Activated CD4-positive, alpha-beta T cell treated with anti-CD3 and anti-CD28 coated beads, Interleukin-2, amount 10 ng/mL, durations not matched to agents 7 days and 5 days (primary cell): Measurements from ENCODE around the gene SMTNL2. TPM values are rescaled to one million over a fixed set of nuclear protein-coding genes. Genes with fewer than 3 reads are reported as not detected.
A peak's percentile ranks its signal among the peaks of the same experiment; 100 is the strongest.

ENCODE experiments used
- CTCF ChIA-PET: fragments of 350-600 bp; sonication (Branson Sonifier 250); formaldehyde crosslinking; loops from one replicate; lab custom pipeline; 2021; ENCODE audit warnings: antibody characterized with exemption; lab: Charles Lee
- POLR2A ChIA-PET: fragments of 350-600 bp; sonication (Branson Sonifier 250); formaldehyde crosslinking; loops from one replicate; lab custom pipeline; 2021; ENCODE audit warnings: antibody characterized with exemption; lab: Charles Lee
- DNase-seq: peaks from one replicate; pipeline ENCODE4 v3.0.0-alpha.2; 2020
- H3K27ac Mint-ChIP-seq: one replicate; pipeline ENCODE4 v1.8.0; 2021; ENCODE audit warnings: mild to moderate bottlenecking, moderate library complexity, mixed read lengths
- H3K27me3 Mint-ChIP-seq: one replicate; pipeline ENCODE4 v1.8.0; 2021; ENCODE audit warnings: mixed read lengths
- H3K36me3 Mint-ChIP-seq: one replicate; pipeline ENCODE4 v1.8.0; 2021; ENCODE audit warnings: low read depth, mixed read lengths
- H3K4me1 Mint-ChIP-seq: one replicate; pipeline ENCODE4 v1.8.0; 2021; ENCODE audit warnings: mixed read lengths
- H3K4me3 Mint-ChIP-seq: one replicate; pipeline ENCODE4 v1.8.0; 2021; ENCODE audit warnings: mild to moderate bottlenecking, moderate library complexity, mixed read lengths
- H3K9me3 Mint-ChIP-seq: one replicate; pipeline ENCODE4 v1.8.0; 2021; ENCODE audit warnings: mixed read lengths
- total RNA-seq, 2 experiments: library from RNA; stranded (reverse); gene quantifications; one replicate each; pipeline ENCODE4 v1.2.3, GENCODE V29; 2021

The SMTNL2 gene
- total RNA-seq, 2 experiments from 2014 or later, result not detected

DNA sequence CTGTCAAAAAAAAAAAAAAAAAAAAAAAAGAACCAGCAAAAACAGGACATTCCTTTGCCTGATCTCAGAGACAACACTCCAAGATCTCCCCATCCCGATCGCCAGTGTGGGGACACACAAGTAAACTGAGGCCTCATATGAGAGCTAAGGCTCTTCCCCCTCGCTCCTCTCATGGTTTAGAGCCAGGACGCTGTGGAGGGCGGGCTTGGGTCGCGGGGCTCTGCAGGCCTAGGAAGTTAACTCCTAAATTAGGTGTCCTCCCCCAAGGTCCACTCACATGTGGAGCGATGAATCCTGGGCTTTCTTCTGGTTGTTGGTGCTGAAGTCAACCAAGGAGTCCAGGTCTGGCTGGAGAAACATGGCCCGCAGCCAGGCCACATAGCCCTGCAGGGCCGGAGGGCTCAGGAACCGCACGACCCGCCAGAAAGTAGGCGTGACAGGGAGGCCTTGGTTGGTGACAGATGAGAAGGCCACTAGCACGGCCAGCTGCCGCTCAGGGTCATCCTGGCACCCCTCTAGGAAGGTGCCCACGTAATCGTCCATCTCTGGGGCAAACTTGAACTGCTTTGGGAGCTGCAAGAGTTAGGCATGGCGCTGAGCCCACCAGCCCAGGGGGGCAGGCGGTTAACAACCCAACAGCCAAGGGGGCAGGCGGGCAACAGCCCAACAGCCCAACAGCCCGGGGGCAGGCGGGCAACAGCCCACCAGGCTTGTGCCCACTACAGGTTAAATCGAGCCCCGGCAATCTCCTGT, 34.4 kb upstream of the SMTNL2 start:
- Mint-ChIP-seq H3K4me1 (peaks cover 15% of the 10 kb centered on the region), H3K4me3 (no peak overlapping the region), H3K27ac (no peak overlapping the region), H3K36me3 (peaks cover 24% of the 10 kb centered on the region), H3K27me3 (no peaks in the 10 kb centered on the region), H3K9me3 (no peaks in the 10 kb centered on the region)
- no peak for DNase-seq
- ChIA-PET CTCF (interaction anchor here (0.6 to 1.3 kb wide), 2 partner anchors 10 to 350 kb away, joined by 3 read pairs; partner anchors contain the start of gene GGT6), POLR2A (interaction anchor here (0.6 kb wide), 1 partner anchor 160 kb away, joined by 5 read pairs; no protein-coding TSS in a partner anchor)

DNA sequence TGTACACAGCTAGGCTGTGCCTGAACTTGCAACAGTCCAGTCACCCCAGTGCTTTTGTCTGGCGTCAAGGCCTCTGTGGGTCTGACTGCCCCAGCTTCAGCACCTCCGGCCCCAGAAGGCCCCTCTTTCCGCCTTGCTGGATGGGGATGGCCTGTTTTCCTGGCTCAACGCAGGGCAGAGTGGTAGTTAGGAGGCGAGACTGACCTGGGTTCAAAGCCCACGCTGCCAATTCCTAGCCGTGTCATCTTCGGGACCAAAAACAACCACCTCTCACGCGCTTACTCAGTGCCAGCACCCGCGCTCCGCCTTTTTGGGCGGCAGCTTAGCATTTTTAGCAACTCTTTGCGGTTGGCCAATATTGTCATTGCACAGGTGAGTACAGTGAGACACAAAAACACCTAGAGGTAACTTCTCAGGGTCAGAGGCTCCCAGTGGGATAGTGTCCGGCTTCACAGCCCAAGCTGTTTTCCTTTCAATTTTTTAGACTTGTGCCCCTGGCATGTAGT, 33.7 kb upstream of the SMTNL2 start:
- Mint-ChIP-seq H3K4me3 (no peak overlapping the region), H3K27ac (no peak overlapping the region), H3K27me3 (no peaks in the 10 kb centered on the region), H3K4me1 (peaks cover 18% of the 10 kb centered on the region), H3K36me3 (peaks cover 24% of the 10 kb centered on the region), H3K9me3 (no peaks in the 10 kb centered on the region)
- DNase-seq, result no peak
- CTCF ChIA-PET, result interaction anchor here (1.3 kb wide), 1 partner anchor 10 kb away, joined by 3 read pairs; the partner anchor contains the start of gene GGT6
- POLR2A ChIA-PET, result no interaction called here

DNA sequence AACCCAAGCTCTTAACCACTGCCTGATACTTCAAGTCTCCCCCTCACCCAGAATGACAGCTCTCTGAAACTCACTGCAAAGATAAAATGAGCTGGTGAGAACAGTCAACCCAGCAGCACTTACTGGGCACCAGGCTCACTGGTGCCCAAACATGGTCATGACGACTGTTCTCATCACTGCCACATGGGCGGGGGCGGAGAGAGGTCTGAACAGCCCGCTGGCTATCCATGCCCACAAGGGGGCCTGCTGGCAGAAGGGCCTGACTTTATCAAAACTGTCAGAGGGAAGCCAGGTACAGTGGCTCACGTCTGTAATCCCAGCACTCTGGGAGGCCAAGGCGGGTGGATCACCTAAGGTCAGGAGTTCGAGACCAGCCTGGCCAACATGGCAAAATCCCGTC, 33.2 kb upstream of the SMTNL2 start:
- H3K36me3 Mint-ChIP-seq, result peaks cover 24% of the 10 kb centered on the region
- ChIA-PET POLR2A (no interaction called here), CTCF (interaction anchor here (1.1 to 1.3 kb wide), 2 partner anchors 12 to 42 kb away, joined by 5 read pairs; no protein-coding TSS in a partner anchor)
- peaks cover 23% of the 10 kb centered on the region for H3K4me1 Mint-ChIP-seq
- H3K4me3 Mint-ChIP-seq, result no peak overlapping the region
- no peaks in the 10 kb centered on the region for H3K9me3 Mint-ChIP-seq
- DNase-seq, result no peak
- H3K27me3 Mint-ChIP-seq, result no peaks in the 10 kb centered on the region
- no peak overlapping the region for H3K27ac Mint-ChIP-seq

DNA sequence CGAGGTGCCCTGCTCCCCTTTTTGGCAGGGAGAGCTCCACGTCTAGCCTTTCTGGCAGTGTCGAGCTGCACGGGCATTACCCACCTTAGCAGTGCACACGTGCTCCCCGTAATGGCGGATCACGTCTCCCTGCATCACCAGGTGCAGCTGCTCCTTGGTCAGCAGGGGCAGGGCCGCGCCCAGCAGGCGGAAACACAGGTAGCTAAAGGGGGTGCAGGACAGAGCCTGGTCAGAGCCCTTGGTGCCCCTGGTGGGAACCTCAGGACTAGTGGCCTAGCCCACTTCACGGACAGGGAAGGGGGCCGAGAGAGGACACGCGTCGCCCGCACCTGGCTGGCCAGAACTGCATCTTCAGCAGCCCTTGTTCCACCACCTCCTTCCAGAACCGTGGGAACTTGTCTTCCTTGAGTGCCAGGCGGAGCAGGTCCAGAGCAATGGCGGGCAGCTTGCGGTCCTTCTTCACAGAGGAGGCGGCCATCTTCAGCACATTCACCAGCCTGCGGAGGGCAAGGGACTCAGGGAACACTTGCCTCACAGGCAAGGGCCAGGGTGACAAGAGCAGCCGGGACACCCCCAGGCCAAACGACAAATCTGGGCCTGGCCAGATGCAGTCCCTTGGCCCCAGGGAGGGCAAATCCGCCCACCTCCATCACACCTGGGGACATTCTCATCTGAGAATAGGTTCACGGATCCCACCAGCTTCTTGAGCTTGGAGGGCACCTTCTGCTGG, 32.4 kb upstream of the SMTNL2 start:
- Mint-ChIP-seq H3K4me1 (peaks cover 30% of the 10 kb centered on the region), H3K36me3 (peaks cover 24% of the 10 kb centered on the region), H3K9me3 (no peaks in the 10 kb centered on the region), H3K27ac (no peak overlapping the region), H3K4me3 (no peak overlapping the region), H3K27me3 (no peaks in the 10 kb centered on the region)
- ChIA-PET CTCF (interaction anchor here (1.1 to 2.5 kb wide), 3 partner anchors 11 to 43 kb away, joined by 5 to 10 read pairs (median 5); no protein-coding TSS in a partner anchor), POLR2A (no interaction called here)
- DNase-seq, result no peak

DNA sequence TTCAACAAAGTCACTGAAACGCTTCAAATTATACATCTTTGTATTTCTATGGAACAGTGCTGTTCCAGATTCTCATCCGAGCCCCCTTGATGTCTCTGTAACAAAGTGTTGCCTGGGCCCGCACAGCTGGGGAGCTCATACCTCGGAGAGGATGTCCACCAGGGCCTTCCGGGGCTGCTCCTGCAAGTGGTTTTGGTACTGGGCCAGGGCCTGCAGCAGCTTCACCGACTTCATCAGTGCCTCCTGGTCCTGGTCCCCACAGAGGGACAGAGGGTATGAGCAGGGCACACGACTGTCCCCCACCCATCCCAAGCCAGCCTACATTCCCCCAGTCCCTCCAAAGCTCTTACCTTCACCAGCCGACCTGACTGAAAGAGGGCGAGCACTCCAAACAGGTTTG, 30.7 kb upstream of the SMTNL2 start:
- Mint-ChIP-seq H3K36me3 (peaks cover 20% of the 10 kb centered on the region), H3K4me1 (peaks cover 30% of the 10 kb centered on the region), H3K9me3 (no peaks in the 10 kb centered on the region), H3K27me3 (no peaks in the 10 kb centered on the region), H3K27ac (peak overlapping the region; percentile 84), H3K4me3 (peak overlapping the region; percentile 89)
- ChIA-PET POLR2A (no interaction called here), CTCF (interaction anchor here (0.6 to 2.5 kb wide), 4 partner anchors 11 to 147 kb away, joined by 3 to 10 read pairs (median 4); no protein-coding TSS in a partner anchor)
- DNase-seq, result no peak

DNA sequence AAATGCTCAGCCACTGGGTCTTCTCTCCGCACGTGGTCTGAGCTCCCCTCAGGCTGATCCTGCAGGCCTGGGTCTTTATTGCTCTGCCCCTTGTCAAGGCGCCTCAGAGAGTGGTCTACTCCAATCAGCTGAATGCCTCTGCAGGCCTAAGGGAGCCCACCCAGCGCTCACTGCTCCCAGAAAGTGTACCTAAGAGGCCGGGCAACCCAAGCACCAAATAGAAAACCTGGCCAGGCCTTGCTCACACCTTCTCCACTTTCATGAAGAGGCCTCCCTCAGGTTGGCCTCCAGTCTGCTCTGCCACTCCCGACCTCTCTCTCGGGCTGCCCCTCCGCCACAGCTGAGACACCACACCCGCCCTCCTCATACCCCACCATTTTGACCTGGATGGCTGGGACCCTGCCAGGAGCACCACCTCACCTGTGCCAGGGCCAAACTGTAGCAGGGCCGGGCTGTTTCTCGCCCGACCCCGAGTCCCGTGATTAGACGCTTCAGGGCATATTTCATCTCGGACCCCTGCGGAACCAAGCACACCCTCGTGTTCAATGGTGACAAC, 29.8 kb upstream of the SMTNL2 start:
- Mint-ChIP-seq H3K4me3 (peak overlapping the region; percentile 89), H3K27ac (peak overlapping the region; percentile 84), H3K27me3 (no peaks in the 10 kb centered on the region), H3K9me3 (no peaks in the 10 kb centered on the region), H3K36me3 (peaks cover 20% of the 10 kb centered on the region), H3K4me1 (peaks cover 30% of the 10 kb centered on the region)
- CTCF ChIA-PET, result interaction anchor here (0.6 to 1.5 kb wide), 2 partner anchors 11 to 216 kb away, joined by 3 to 4 read pairs; no protein-coding TSS in a partner anchor
- no peak for DNase-seq
- POLR2A ChIA-PET, result no interaction called here

DNA sequence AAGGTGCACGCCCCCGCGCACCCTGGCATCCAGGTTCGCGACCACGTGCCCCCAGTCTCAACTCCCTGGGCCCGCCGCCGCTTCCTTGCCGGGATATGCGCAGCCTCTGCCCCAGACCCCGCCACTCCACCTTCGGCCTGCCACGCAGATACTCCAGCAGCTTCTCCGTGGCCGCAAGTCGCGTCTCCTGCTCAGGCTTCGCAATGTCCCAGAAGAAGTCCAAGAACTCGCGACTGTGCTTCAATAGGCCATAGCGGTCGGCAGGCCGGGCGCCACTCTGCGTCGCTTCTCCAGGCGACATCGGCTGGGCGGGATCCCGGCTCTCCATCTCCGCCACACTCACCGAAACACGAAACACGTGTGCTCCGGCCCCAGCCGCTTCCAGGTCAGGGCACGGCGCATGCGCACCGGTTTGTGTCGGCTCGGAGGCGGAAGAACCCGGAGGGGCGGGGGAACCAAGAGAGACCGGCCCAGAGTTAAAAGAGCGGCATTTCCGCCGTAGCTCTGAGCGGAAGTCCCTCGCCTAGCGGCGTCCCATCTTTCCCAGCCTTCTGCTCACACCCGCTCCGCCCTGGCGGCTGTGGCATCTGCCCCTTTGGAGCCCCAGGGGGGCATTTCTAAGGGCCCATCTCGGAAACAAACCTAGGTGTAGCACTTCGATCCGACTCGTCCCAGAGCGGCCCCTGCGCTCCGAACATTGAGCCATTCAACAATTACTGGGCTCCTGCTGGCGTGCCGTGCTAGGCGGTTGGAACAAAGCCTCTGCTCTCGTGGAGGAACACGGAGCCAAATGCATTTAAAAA, 29.1 kb upstream of the SMTNL2 start, which contains the start of gene MYBBP1A:
TSS of gene MYBBP1A (minus strand) at position 388 of the 803 bp plus-strand sequence. CDS start at position 328, 60 bp downstream.
- POLR2A ChIA-PET, result no interaction called here
- Mint-ChIP-seq H3K4me1 (peaks cover 30% of the 10 kb centered on the region), H3K4me3 (peak within 1 kb of the TSS; percentile 89), H3K9me3 (no peaks in the 10 kb centered on the region), H3K36me3 (peaks cover 19% of the 10 kb centered on the region), H3K27me3 (no peaks in the 10 kb centered on the region), H3K27ac (peak within 1 kb of the TSS; percentile 84)
- CTCF ChIA-PET, result interaction anchor here (0.6 to 1.0 kb wide), 3 partner anchors 10 to 215 kb away, joined by 3 to 4 read pairs (median 4); no protein-coding TSS in a partner anchor
- peak; percentile 97 for DNase-seq

DNA sequence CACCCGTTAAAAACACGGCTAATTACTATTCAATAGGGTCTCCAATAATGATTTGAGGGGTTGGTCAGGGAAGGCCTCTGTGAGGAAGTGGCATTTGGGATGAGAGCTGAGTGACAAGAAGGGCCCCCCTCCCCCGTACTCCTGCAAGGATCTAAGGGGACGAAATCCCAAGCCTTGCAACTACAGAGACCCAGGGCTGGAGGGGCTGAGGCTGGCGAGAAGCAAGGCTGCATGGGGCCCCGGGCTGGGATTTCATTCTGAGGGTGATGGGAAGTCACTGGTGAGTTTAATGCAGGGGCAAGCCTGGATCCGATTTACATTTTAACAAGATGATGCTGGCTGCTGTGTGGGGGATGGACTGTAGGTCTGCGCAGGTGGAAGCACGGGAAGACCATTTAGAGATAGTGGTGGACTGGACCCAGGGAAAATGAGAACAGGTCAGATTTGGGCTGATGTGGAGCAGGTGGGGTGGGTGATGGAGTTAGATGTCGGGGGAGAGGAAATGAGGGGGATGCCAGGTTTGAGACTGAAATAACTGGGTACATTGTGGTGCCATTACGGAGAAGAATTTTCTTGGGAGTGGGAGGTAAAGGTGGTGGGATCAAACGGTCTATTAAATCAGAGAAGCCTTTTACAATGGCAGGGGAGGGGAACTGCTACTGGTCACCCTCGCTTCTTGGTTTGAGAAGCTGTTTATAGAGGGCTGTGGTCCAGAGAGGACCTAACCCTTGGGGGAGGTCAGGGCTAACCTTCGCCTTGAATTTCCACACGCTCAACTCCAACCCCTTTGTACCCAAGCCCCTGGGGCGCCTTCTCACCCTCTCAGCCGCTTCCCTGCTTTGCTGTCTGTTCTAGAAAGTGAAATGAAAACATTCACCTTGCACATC, 28.2 kb upstream of the SMTNL2 start:
- no peaks in the 10 kb centered on the region for H3K9me3 Mint-ChIP-seq
- H3K27me3 Mint-ChIP-seq, result no peaks in the 10 kb centered on the region
- CTCF ChIA-PET, result interaction anchor here (0.6 to 1.5 kb wide), 3 partner anchors 11 to 98 kb away, joined by 3 to 7 read pairs (median 3); no protein-coding TSS in a partner anchor
- peak overlapping the region; percentile 84 for H3K27ac Mint-ChIP-seq
- POLR2A ChIA-PET, result no interaction called here
- H3K36me3 Mint-ChIP-seq, result peaks cover 10% of the 10 kb centered on the region
- H3K4me1 Mint-ChIP-seq, result peaks cover 29% of the 10 kb centered on the region
- no peak for DNase-seq
- peak overlapping the region; percentile 89 for H3K4me3 Mint-ChIP-seq

DNA sequence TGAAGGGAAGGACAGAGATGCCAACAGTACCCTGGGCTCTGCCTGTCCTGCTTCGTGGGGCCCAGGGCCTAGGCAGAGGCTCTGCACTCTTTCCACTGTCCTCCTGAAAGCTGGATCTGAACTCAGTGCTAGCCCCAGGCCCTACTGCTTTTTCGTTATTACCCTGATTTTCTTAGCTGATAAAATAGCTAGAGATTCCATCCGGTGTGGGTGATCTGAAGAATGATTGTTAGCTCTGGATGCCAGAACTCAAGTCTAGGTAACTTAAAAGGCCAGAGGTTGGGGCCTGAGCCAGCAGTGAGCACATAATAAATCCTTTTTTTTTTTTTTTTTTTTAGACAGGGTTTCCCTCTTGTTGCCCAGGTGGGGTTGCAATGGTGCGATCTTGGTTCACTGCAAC, 27.3 kb upstream of the SMTNL2 start:
- Mint-ChIP-seq H3K36me3 (peaks cover 5% of the 10 kb centered on the region), H3K27me3 (no peaks in the 10 kb centered on the region), H3K27ac (no peak overlapping the region), H3K4me3 (no peak overlapping the region), H3K9me3 (no peaks in the 10 kb centered on the region), H3K4me1 (peaks cover 37% of the 10 kb centered on the region)
- no peak for DNase-seq
- ChIA-PET CTCF (interaction anchor here (0.6 to 1.5 kb wide), 3 partner anchors 10 to 97 kb away, joined by 3 to 7 read pairs (median 3); no protein-coding TSS in a partner anchor), POLR2A (interaction anchor here (0.6 to 0.9 kb wide), 2 partner anchors 72 to 414 kb away, joined by 3 read pairs; no protein-coding TSS in a partner anchor)

DNA sequence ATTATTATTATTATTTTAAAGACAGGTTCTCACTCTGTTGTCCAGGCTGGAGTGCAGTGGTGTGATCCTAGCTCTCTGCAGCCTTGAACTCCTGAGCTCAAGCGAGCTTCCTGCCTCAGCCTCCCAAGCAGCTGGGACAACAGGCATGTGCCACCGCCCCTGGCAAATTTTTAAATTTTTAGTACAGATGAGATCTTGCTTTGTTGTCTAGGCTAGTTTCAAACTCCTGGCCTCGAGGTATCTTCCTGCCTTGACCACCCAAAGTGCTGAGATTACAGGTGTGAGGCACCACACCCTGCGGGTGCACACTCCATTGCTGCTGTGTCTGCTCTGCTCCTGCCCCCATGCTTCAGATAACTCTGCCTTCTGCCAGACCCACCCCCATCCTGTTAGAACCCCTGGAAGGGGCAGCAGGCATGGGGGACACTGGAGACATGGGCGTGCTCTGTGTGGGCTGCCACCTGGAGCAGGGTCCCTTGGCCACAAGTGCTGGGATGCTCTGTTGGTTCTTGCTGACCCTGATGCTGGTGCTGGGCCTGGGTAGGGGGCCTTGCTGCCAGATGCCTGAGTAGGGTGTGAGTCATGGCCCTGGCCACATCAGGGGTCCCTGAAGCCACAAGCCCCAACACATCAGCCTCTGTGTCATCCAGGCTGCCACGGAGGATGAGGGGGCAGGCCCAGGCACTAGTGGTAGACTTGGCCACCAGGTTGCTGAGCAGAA, 26.5 kb upstream of the SMTNL2 start:
- Mint-ChIP-seq H3K27ac (no peak overlapping the region), H3K27me3 (no peaks in the 10 kb centered on the region), H3K9me3 (no peaks in the 10 kb centered on the region), H3K36me3 (peaks cover 4% of the 10 kb centered on the region), H3K4me1 (peaks cover 45% of the 10 kb centered on the region), H3K4me3 (no peak overlapping the region)
- ChIA-PET CTCF (interaction anchor here (0.9 to 1.5 kb wide), 2 partner anchors 9 to 41 kb away, joined by 3 to 7 read pairs; no protein-coding TSS in a partner anchor), POLR2A (interaction anchor here (0.6 to 0.9 kb wide), 2 partner anchors 73 to 414 kb away, joined by 3 read pairs; no protein-coding TSS in a partner anchor)
- no peak for DNase-seq
